H9 (cell line): ENCODE measurements around the gene CALML5. TPM values are rescaled to one million over a fixed set of nuclear protein-coding genes. Genes with fewer than 3 reads are reported as not detected.

Experiments used
- DNase-seq: peaks from one replicate; pipeline ENCODE4 v3.0.0-alpha.2; 2017
- H2AFZ ChIP-seq: one replicate; pipeline ENCODE4 v1.6.1; 2013; ENCODE audit warnings: mild to moderate bottlenecking, low read length, control low read depth, moderate library complexity
- H2AK5ac ChIP-seq: 2 replicates; pipeline ENCODE4 v1.6.1; 2013; ENCODE audit warnings: low read length, control low read depth, mixed read lengths; ENCODE audit not compliant: insufficient read length
- H2BK120ac ChIP-seq: one replicate; pipeline ENCODE4 v1.6.1; 2013; ENCODE audit warnings: low read depth, mild to moderate bottlenecking, low read length, control low read depth, inconsistent platforms; ENCODE audit not compliant: poor library complexity, severe bottlenecking
- H2BK12ac ChIP-seq: 2 replicates; pipeline ENCODE4 v1.6.1; 2013; ENCODE audit warnings: low read length, control low read depth, mixed read lengths, low read depth; ENCODE audit not compliant: insufficient read length
- H2BK15ac ChIP-seq: 2 replicates; pipeline ENCODE4 v1.6.1; 2013; ENCODE audit warnings: low read depth, low read length, control low read depth
- H2BK20ac ChIP-seq: one replicate; pipeline ENCODE4 v1.6.1; 2013; ENCODE audit warnings: low read depth, mild to moderate bottlenecking, low read length, control low read depth, inconsistent platforms; ENCODE audit not compliant: poor library complexity, severe bottlenecking
- H2BK5ac ChIP-seq: 2 replicates; pipeline ENCODE4 v1.6.1; 2013; ENCODE audit warnings: low read length, control low read depth, mixed read lengths; ENCODE audit not compliant: insufficient read length
- H3K14ac ChIP-seq: 2 replicates; pipeline ENCODE4 v1.6.1; 2013; ENCODE audit warnings: low read length, control low read depth; ENCODE audit not compliant: insufficient read depth
- H3K18ac ChIP-seq: 2 replicates; pipeline ENCODE4 v1.6.1; 2013; ENCODE audit warnings: low read depth, mild to moderate bottlenecking, mixed read lengths, low read length, control low read depth; ENCODE audit not compliant: insufficient read length
- H3K23ac ChIP-seq: 2 replicates; pipeline ENCODE4 v1.6.1; 2013; ENCODE audit warnings: low read length, control low read depth, mixed read lengths, low read depth; ENCODE audit not compliant: insufficient read length
- H3K23me2 ChIP-seq: 2 replicates; pipeline ENCODE4 v1.6.1; 2013; ENCODE audit warnings: low read depth, mild to moderate bottlenecking, mixed read lengths, low read length, control low read depth; ENCODE audit not compliant: insufficient read length, poor library complexity, severe bottlenecking
- H3K27ac ChIP-seq: 2 replicates; pipeline ENCODE4 v1.5.1; 2013; ENCODE audit warnings: low read length, control low read depth, mixed read lengths, low read depth; ENCODE audit not compliant: insufficient read length
- H3K27me3 ChIP-seq: 2 replicates; pipeline ENCODE4 v1.6.1; 2013; ENCODE audit warnings: low read length, control low read depth, inconsistent platforms; ENCODE audit not compliant: insufficient read depth
- H3K4ac ChIP-seq: 2 replicates; pipeline ENCODE4 v1.6.1; 2013; ENCODE audit warnings: low read depth, mild to moderate bottlenecking, control low read depth, inconsistent platforms, low read length, moderate library complexity
- H3K4me1 ChIP-seq: 2 replicates; pipeline ENCODE4 v1.6.1; 2013; ENCODE audit warnings: low read length, control low read depth, inconsistent platforms; ENCODE audit not compliant: insufficient read depth
- H3K4me2 ChIP-seq: 2 replicates; pipeline ENCODE4 v1.6.1; 2013; ENCODE audit warnings: low read length, control low read depth, mixed read lengths; ENCODE audit not compliant: insufficient read length, insufficient read depth
- H3K56ac ChIP-seq: 2 replicates; pipeline ENCODE4 v1.6.1; 2013; ENCODE audit warnings: low read depth, mild to moderate bottlenecking, mixed read lengths, low read length, control low read depth; ENCODE audit not compliant: insufficient read length
- H3K79me1 ChIP-seq: 2 replicates; pipeline ENCODE4 v1.6.1; 2013; ENCODE audit warnings: low read depth, mild to moderate bottlenecking, moderate library complexity, low read length, control low read depth, inconsistent platforms; ENCODE audit not compliant: insufficient read depth, poor library complexity, severe bottlenecking
- H3K79me2 ChIP-seq: 2 replicates; pipeline ENCODE4 v1.6.1; 2013; ENCODE audit warnings: low read length, control low read depth, inconsistent platforms; ENCODE audit not compliant: insufficient read depth
- H3K9ac ChIP-seq: 2 replicates; pipeline ENCODE4 v1.6.1; 2013; ENCODE audit warnings: low read length, control low read depth, mixed read lengths; ENCODE audit not compliant: insufficient read length; ENCODE audit errors: extremely low read depth
- H3K9me3 ChIP-seq: one replicate; pipeline ENCODE4 v1.6.1; 2013; ENCODE audit warnings: low read depth, low read length, inconsistent platforms; ENCODE audit not compliant: control insufficient read depth
- H3T11ph ChIP-seq: one replicate; pipeline ENCODE4 v1.6.1; 2013; ENCODE audit warnings: mild to moderate bottlenecking, low read length, control low read depth, inconsistent platforms
- H4K20me1 ChIP-seq: one replicate; pipeline ENCODE4 v1.6.1; 2013; ENCODE audit not compliant: control insufficient read depth, insufficient read length, insufficient read depth
- H4K5ac ChIP-seq: 2 replicates; pipeline ENCODE4 v1.6.1; 2013; ENCODE audit warnings: low read depth, mild to moderate bottlenecking, mixed read lengths, low read length, control low read depth; ENCODE audit not compliant: insufficient read length
- H4K8ac ChIP-seq: replicated peaks from 2 replicates; pipeline ENCODE4 v1.6.1; 2013; ENCODE audit warnings: low read length, control low read depth, mixed read lengths, low read depth; ENCODE audit not compliant: insufficient read length
- H4K91ac ChIP-seq: 2 replicates; pipeline ENCODE4 v1.6.1; 2013; ENCODE audit warnings: low read depth, mild to moderate bottlenecking, moderate library complexity, mixed read lengths, low read length, control low read depth; ENCODE audit not compliant: insufficient read length
- H3K27ac Mint-ChIP-seq, 3 experiments: 2 replicates in 2 of 3; 3 replicates in 1 of 3; pipeline ENCODE4 v1.8.0; 2020 to 2021; ENCODE audit warnings: mixed read lengths in 3 of 3, mild to moderate bottlenecking in 1 of 3, moderate library complexity in 1 of 3
- H3K27me3 Mint-ChIP-seq: 2 replicates; pipeline ENCODE4 v1.8.0; 2021; ENCODE audit warnings: low read depth, mild to moderate bottlenecking, moderate library complexity, mixed read lengths
- H3K36me3 Mint-ChIP-seq, 3 experiments: 2 replicates in 2 of 3; 3 replicates in 1 of 3; pipeline ENCODE4 v1.8.0; 2020 to 2021; ENCODE audit warnings: low read depth in 3 of 3, mixed read lengths in 3 of 3; ENCODE audit not compliant: insufficient read depth in 1 of 3
- H3K4me1 Mint-ChIP-seq, 2 experiments: 2 replicates each; pipeline ENCODE4 v1.8.0; 2020; ENCODE audit warnings: mixed read lengths in 2 of 2
- H3K4me3 Mint-ChIP-seq, 2 experiments: 2 replicates in 1 of 2; 3 replicates in 1 of 2; pipeline ENCODE4 v1.8.0; 2020 to 2021; ENCODE audit warnings: mild to moderate bottlenecking in 2 of 2, mixed read lengths in 2 of 2, moderate library complexity in 1 of 2
- H3K9me3 Mint-ChIP-seq, 2 experiments: 2 replicates in 1 of 2; 3 replicates in 1 of 2; pipeline ENCODE4 v1.8.0; 2020; ENCODE audit warnings: mild to moderate bottlenecking in 2 of 2, mixed read lengths in 2 of 2, moderate library complexity in 1 of 2
- WGBS: extraction: QIAGEN DNeasy Blood & Tissue Kit; methylation state at CpG from one replicate; pipeline ENCODE4 v1.1.7; 2013; ENCODE audit warnings: missing lambda C conversion rate, low lambda C conversion rate, mixed read lengths; ENCODE audit not compliant: insufficient read length; ENCODE audit errors: extremely low coverage; 5-methylcytosine and 5-hydroxymethylcytosine counted together
- total RNA-seq: library from RNA; stranded (reverse); gene quantifications from 2 replicates; pipeline ENCODE4 v1.2.1, GENCODE V29; 2021
- TF ChIP-seq, protein P1 (sequence below): fragments of 200-600 bp; sonication (generic); conservative IDR thresholded peaks from 3 replicates; pipeline ENCODE4 v1.8.0; 2021; ENCODE audit warnings: antibody characterized with exemption, mild to moderate bottlenecking

Gene CALML5
- total RNA-seq, 1 experiment from 2014 or later = not detected

DNA sequence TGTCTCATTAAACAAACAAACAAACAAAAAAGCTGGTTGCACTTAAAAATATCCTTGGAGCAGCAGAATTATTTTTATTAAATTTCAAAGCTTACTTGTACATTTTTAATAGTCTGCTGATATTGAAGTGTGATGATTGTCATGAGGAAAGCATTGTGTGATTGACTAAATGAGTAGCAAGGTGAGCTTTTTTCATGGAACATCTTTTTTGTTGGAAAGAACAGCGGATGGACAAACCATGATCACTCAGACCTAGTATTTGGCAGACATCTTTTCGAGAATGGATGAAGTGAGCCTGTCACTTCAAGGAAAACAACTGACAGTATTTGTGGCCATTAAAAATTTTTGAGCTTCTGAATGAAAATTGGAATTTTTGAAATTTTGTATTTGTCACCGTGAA lies 19.7 kb upstream of the CALML5 start:
- H3K18ac ChIP-seq = no peak overlapping the region
- H3K23ac ChIP-seq = no peak overlapping the region
- H3K56ac ChIP-seq = no peak overlapping the region
- no peak overlapping the region for H2BK20ac ChIP-seq
- H2BK15ac ChIP-seq = no peak overlapping the region
- TF ChIP-seq, protein P1, sequence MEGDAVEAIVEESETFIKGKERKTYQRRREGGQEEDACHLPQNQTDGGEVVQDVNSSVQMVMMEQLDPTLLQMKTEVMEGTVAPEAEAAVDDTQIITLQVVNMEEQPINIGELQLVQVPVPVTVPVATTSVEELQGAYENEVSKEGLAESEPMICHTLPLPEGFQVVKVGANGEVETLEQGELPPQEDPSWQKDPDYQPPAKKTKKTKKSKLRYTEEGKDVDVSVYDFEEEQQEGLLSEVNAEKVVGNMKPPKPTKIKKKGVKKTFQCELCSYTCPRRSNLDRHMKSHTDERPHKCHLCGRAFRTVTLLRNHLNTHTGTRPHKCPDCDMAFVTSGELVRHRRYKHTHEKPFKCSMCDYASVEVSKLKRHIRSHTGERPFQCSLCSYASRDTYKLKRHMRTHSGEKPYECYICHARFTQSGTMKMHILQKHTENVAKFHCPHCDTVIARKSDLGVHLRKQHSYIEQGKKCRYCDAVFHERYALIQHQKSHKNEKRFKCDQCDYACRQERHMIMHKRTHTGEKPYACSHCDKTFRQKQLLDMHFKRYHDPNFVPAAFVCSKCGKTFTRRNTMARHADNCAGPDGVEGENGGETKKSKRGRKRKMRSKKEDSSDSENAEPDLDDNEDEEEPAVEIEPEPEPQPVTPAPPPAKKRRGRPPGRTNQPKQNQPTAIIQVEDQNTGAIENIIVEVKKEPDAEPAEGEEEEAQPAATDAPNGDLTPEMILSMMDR = no peak
- H3K4me1 ChIP-seq = no peaks in the 10 kb centered on the region
- H4K8ac ChIP-seq = no peak overlapping the region
- Mint-ChIP-seq H3K27me3 (peaks cover 5% of the 10 kb centered on the region), H3K27ac (no peak overlapping the region), H3K4me1 (peaks cover 4 to 15% of the 10 kb centered on the region in 2 experiments), H3K36me3 (peaks cover 5 to 20% (median 11%) of the 10 kb centered on the region in 3 experiments; a peak in 5 of 7 replicates), H3K9me3 (peaks cover 24 to 25% of the 10 kb centered on the region in 2 experiments), H3K4me3 (no peak overlapping the region)
- no peaks in the 10 kb centered on the region for H3K79me1 ChIP-seq
- no peak for DNase-seq
- no peak overlapping the region for H2AFZ ChIP-seq
- H2BK5ac ChIP-seq = no peak overlapping the region
- no peak overlapping the region for H2BK12ac ChIP-seq
- no peaks in the 10 kb centered on the region for H3K27me3 ChIP-seq
- H4K20me1 ChIP-seq = no peaks in the 10 kb centered on the region
- no peak overlapping the region for H3K4ac ChIP-seq
- H2BK120ac ChIP-seq = no peak overlapping the region
- no peak overlapping the region for H3K27ac ChIP-seq
- no peaks in the 10 kb centered on the region for H3K79me2 ChIP-seq
- no peak overlapping the region for H3K4me2 ChIP-seq
- H3K9me3 ChIP-seq = no peaks in the 10 kb centered on the region
- no peaks in the 10 kb centered on the region for H3K23me2 ChIP-seq
- H2AK5ac ChIP-seq = no peak overlapping the region
- H4K91ac ChIP-seq = no peak overlapping the region
- H3T11ph ChIP-seq = no peak overlapping the region
- H3K14ac ChIP-seq = no peak overlapping the region
- H4K5ac ChIP-seq = no peak overlapping the region
- no peak overlapping the region for H3K9ac ChIP-seq
- WGBS = no CpG with 5 or more reads among the region's 3 CpGs
